ENCODE measurements around the gene PABPN1L. TPM values are rescaled to one million over a fixed set of nuclear protein-coding genes. Genes with fewer than 3 reads are reported as not detected.

The PABPN1L gene
- total and polyA plus RNA-seq, 2 of the 13 experiments (the other 11 are each of a cell fraction or from before 2014, with no cell fraction given): not detected

DNA sequence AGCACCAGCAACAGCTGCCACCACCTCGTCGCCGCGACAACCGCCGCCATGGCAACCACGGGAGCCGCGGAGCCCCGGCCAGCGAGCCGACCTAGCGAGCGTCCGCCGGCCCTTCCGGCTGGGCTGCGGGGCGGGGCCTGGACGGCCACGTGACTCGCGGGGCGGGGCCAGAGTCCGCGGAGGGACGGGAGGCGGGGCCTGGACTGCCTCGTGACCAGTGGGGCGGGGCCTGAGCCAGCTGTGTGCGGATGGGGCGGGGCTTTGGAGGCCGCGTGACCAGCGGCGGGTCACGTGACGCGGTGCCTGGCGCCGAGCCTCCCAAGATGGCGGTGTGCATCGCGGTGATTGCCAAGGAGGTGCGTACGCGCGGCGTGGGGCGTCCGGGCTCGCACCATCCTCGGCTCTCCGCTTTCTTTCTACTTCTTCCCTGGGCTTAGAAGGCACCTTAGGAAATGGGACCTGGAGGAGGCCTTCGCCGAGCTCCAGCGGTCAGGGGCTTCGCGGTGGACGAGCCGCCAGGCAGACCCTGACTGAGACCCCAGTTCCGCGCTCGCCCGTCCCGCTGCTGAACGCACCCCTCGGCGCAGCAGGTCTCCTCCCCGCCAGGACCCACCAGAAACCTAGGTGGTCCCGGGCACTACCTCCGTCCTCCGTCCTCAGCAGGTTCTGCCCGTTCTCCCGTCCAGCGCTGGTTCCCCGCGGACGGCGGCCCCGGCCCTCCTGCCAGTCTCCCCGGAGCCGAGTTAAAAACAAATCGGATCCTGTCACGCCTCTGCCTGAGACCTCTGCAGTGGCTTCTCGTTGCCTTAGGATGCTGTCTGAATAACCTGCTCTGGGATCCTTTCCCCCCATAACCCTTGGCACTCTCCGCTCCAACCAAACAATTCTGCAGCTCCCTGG is 9.4 kb downstream of the PABPN1L start, which contains the start of the genes GALNS and TRAPPC2L (continued):
- TF ChIP-seq U2AF1 (optimal IDR thresholded peaks at IDR 0.05; ENCODE audit: low read depth, low read length) (peak; percentile 32), DNMT1 (CRISPR knock-in tag; IDR thresholded peaks at IDR 0.05) (peak; percentile 91; the same call in 1 of the 2 replicates), ZNF704 (CRISPR knock-in tag; IDR thresholded peaks at IDR 0.05; ENCODE audit: borderline replicate concordance) (peak; percentile 89; the same call in 1 of the 2 replicates), ZNF572 (CRISPR knock-in tag; IDR thresholded peaks at IDR 0.05) (0 out of 2 replicates have a peak, but pooled peaks have one; percentile 21), ZNF510 (CRISPR knock-in tag; IDR thresholded peaks at IDR 0.05; ENCODE audit: low read depth) (peak; percentile 40; the same call in 1 of the 2 replicates), MTA3 (CRISPR knock-in tag; IDR thresholded peaks at IDR 0.05) (no peak; the same call in 1 of the 2 replicates), ZNF263 (CRISPR knock-in tag; IDR thresholded peaks at IDR 0.05) (no peak; the same call in 1 of the 2 replicates), SKI (IDR thresholded peaks at IDR 0.05; ENCODE audit: partially characterized antibody) (peak; percentile 16), MXI1 (IDR thresholded peaks at IDR 0.05; ENCODE audit: borderline replicate concordance, low read depth, low read length) (peak; percentile 100), ZNF776 (CRISPR knock-in tag; IDR thresholded peaks at IDR 0.05) (peak; percentile 64), NR2F1 (CRISPR knock-in tag; IDR thresholded peaks at IDR 0.05) (peak in 1 of 2 experiments; percentile 35; a peak in 1 of 4 replicates), ZNF660 (CRISPR knock-in tag; IDR thresholded peaks at IDR 0.05; ENCODE audit: borderline replicate concordance, low read depth) (no peak), GTF2F1 (IDR thresholded peaks at IDR 0.05; ENCODE audit: low read length) (peak; percentile 92), MYC (CRISPR knock-in tag; IDR thresholded peaks at IDR 0.05; ENCODE audit: borderline replicate concordance) (peak; percentile 85), ZNF101 (CRISPR knock-in tag; IDR thresholded peaks at IDR 0.05; ENCODE audit: borderline replicate concordance, low read depth) (peak; percentile 71; the same call in 1 of the 2 replicates), CENPX (CRISPR knock-in tag; IDR thresholded peaks at IDR 0.05) (no peak), NFIC (IDR thresholded peaks at IDR 0.05; ENCODE audit: low read length) (no peak), PHF8 (CRISPR knock-in tag; IDR thresholded peaks at IDR 0.05) (peak; percentile 93), ZNF724P (CRISPR knock-in tag; IDR thresholded peaks at IDR 0.05; ENCODE audit: borderline replicate concordance) (no peak), GFI1 (CRISPR knock-in tag; IDR thresholded peaks at IDR 0.05; ENCODE audit: borderline replicate concordance) (peak; percentile 64; the same call in 1 of the 2 replicates), NFRKB (IDR thresholded peaks at IDR 0.05) (no peak), HNRNPLL (IDR thresholded peaks at IDR 0.05; ENCODE audit: low read depth, low read length, poor library complexity, severe bottlenecking) (peak; percentile 67), ZNF383 (CRISPR knock-in tag; IDR thresholded peaks at IDR 0.05; ENCODE audit: borderline replicate concordance) (peak; percentile 92; the same call in 1 of the 2 replicates), GATAD2A (CRISPR knock-in tag; IDR thresholded peaks at IDR 0.05) (no peak)
- TF ChIP-seq, protein P1, sequence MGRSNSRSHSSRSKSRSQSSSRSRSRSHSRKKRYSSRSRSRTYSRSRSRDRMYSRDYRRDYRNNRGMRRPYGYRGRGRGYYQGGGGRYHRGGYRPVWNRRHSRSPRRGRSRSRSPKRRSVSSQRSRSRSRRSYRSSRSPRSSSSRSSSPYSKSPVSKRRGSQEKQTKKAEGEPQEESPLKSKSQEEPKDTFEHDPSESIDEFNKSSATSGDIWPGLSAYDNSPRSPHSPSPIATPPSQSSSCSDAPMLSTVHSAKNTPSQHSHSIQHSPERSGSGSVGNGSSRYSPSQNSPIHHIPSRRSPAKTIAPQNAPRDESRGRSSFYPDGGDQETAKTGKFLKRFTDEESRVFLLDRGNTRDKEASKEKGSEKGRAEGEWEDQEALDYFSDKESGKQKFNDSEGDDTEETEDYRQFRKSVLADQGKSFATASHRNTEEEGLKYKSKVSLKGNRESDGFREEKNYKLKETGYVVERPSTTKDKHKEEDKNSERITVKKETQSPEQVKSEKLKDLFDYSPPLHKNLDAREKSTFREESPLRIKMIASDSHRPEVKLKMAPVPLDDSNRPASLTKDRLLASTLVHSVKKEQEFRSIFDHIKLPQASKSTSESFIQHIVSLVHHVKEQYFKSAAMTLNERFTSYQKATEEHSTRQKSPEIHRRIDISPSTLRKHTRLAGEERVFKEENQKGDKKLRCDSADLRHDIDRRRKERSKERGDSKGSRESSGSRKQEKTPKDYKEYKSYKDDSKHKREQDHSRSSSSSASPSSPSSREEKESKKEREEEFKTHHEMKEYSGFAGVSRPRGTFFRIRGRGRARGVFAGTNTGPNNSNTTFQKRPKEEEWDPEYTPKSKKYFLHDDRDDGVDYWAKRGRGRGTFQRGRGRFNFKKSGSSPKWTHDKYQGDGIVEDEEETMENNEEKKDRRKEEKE (IDR thresholded peaks at IDR 0.05): no peak
- TF ChIP-seq, protein P2, sequence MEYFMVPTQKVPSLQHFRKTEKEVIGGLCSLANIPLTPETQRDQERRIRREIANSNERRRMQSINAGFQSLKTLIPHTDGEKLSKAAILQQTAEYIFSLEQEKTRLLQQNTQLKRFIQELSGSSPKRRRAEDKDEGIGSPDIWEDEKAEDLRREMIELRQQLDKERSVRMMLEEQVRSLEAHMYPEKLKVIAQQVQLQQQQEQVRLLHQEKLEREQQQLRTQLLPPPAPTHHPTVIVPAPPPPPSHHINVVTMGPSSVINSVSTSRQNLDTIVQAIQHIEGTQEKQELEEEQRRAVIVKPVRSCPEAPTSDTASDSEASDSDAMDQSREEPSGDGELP (IDR thresholded peaks at IDR 0.05; ENCODE audit: borderline replicate concordance, low read depth): peak; percentile 98

Data from HepG2 (cell line).